HepG2 (cell line): ENCODE measurements around the gene KRABD2.

Source experiments
- ATRX ChIP-seq: sonication (generic); formaldehyde crosslinking; IDR thresholded peaks from 2 replicates; pipeline ENCODE4 v1.4.0; 2020; ENCODE audit warnings: missing genetic modification reagents, borderline replicate concordance
- BCL6 ChIP-seq: IDR thresholded peaks from 2 replicates; pipeline ENCODE4 v1.6.1; 2016; ENCODE audit warnings: missing genetic modification reagents, missing compliant biosample characterization
- FOXA3 ChIP-seq: IDR thresholded peaks from 2 replicates; pipeline ENCODE4 v1.6.1; 2016; ENCODE audit warnings: missing genetic modification reagents, missing compliant biosample characterization
- GATA4 ChIP-seq: sonication (generic); IDR thresholded peaks from 2 replicates; pipeline ENCODE4 v1.6.1; 2016; ENCODE audit warnings: antibody characterized with exemption, low read depth, borderline replicate concordance
- HMGA1 ChIP-seq: sonication (generic); formaldehyde crosslinking; conservative IDR thresholded peaks from 2 replicates; pipeline ENCODE4 v1.4.0; 2020; ENCODE audit warnings: missing genetic modification reagents
- SIN3B ChIP-seq: fragments of 150-350 bp; IDR thresholded peaks from 2 replicates; pipeline ENCODE4 v1.6.1; 2014; ENCODE audit warnings: low read length
- TEAD3 ChIP-seq: optimal IDR thresholded peaks from 2 replicates; pipeline ENCODE3; 2016; ENCODE audit warnings: borderline replicate concordance
- ZNF615 ChIP-seq: sonication (generic); formaldehyde crosslinking; IDR thresholded peaks from 2 replicates; pipeline ENCODE4 v1.5.0; 2020; ENCODE audit warnings: mild to moderate bottlenecking, missing genetic modification reagents, borderline replicate concordance
- ZNF7 ChIP-seq: IDR thresholded peaks from 2 replicates; pipeline ENCODE4 v1.6.1; 2016; ENCODE audit warnings: missing biosample characterization, missing genetic modification reagents
- ZNF720 ChIP-seq: sonication (generic); formaldehyde crosslinking; IDR thresholded peaks from 2 replicates; pipeline ENCODE4 v1.4.0; 2020; ENCODE audit warnings: missing genetic modification reagents
- ZNF761 ChIP-seq: sonication (generic); formaldehyde crosslinking; conservative IDR thresholded peaks from 2 replicates; pipeline ENCODE4 v1.4.0; 2020; ENCODE audit warnings: mild to moderate bottlenecking, missing genetic modification reagents
- ZNF839 ChIP-seq: sonication (generic); formaldehyde crosslinking; IDR thresholded peaks from 2 replicates; pipeline ENCODE4 v1.4.0; 2020; ENCODE audit warnings: missing genetic modification reagents, mild to moderate bottlenecking, borderline replicate concordance
- ZNF879 ChIP-seq: sonication (generic); formaldehyde crosslinking; IDR thresholded peaks from 2 replicates; pipeline ENCODE4 v1.8.1; 2023; ENCODE audit warnings: missing genetic modification reagents
- TF ChIP-seq, protein P1 (sequence below): sonication (generic); formaldehyde crosslinking; IDR thresholded peaks from 2 replicates; pipeline ENCODE4 v1.4.0; 2020; ENCODE audit warnings: mild to moderate bottlenecking, missing genetic modification reagents
- TF ChIP-seq, protein P2 (sequence below): IDR thresholded peaks from 2 replicates; pipeline ENCODE4 v1.6.1; 2018; ENCODE audit warnings: missing genetic modification reagents, mild to moderate bottlenecking, missing compliant biosample characterization
- TF ChIP-seq, protein P3 (sequence below): sonication (generic); formaldehyde crosslinking; IDR thresholded peaks from 2 replicates; pipeline ENCODE4 v1.4.0; 2020; ENCODE audit warnings: missing genetic modification reagents, borderline replicate concordance

KRABD2 gene

DNA sequence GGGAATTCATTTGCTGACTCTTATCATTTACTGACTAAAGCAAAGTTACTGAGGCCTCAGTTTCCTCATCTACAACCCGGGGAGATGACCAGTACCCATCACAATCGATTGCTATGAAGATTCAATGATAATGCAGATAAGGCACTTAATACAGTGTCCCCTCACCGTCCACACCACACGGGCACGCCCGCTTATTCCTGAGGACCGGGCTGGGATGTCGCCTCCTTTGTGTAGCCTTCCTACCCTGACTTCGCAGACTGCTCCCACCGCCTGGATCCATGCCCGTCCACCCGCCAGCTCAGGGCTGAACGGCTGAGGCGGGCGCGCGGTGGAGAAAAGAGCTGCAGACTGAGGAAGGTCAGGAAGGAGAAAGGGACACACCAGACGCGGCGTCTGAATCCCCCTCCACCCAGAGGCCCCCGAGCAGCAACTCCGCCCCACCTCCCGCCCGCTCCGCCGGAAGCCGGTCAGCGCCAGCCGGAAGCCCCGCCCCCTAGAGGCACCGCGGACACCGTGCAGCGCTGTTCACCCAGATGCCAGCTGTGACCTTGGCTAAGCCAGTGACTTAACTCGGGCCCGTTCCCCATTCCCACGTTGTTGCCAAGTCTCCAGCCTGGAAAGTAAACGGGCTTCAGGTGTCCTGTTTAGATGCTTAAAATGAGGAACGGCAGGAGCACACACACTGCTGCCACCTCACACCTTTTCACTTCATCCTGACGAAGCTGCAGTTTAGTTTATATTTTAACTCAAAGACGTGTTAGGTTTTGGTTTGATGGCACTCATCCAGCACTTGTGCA is at the start of gene KRABD2 (continued):
- TF ChIP-seq, protein P1, sequence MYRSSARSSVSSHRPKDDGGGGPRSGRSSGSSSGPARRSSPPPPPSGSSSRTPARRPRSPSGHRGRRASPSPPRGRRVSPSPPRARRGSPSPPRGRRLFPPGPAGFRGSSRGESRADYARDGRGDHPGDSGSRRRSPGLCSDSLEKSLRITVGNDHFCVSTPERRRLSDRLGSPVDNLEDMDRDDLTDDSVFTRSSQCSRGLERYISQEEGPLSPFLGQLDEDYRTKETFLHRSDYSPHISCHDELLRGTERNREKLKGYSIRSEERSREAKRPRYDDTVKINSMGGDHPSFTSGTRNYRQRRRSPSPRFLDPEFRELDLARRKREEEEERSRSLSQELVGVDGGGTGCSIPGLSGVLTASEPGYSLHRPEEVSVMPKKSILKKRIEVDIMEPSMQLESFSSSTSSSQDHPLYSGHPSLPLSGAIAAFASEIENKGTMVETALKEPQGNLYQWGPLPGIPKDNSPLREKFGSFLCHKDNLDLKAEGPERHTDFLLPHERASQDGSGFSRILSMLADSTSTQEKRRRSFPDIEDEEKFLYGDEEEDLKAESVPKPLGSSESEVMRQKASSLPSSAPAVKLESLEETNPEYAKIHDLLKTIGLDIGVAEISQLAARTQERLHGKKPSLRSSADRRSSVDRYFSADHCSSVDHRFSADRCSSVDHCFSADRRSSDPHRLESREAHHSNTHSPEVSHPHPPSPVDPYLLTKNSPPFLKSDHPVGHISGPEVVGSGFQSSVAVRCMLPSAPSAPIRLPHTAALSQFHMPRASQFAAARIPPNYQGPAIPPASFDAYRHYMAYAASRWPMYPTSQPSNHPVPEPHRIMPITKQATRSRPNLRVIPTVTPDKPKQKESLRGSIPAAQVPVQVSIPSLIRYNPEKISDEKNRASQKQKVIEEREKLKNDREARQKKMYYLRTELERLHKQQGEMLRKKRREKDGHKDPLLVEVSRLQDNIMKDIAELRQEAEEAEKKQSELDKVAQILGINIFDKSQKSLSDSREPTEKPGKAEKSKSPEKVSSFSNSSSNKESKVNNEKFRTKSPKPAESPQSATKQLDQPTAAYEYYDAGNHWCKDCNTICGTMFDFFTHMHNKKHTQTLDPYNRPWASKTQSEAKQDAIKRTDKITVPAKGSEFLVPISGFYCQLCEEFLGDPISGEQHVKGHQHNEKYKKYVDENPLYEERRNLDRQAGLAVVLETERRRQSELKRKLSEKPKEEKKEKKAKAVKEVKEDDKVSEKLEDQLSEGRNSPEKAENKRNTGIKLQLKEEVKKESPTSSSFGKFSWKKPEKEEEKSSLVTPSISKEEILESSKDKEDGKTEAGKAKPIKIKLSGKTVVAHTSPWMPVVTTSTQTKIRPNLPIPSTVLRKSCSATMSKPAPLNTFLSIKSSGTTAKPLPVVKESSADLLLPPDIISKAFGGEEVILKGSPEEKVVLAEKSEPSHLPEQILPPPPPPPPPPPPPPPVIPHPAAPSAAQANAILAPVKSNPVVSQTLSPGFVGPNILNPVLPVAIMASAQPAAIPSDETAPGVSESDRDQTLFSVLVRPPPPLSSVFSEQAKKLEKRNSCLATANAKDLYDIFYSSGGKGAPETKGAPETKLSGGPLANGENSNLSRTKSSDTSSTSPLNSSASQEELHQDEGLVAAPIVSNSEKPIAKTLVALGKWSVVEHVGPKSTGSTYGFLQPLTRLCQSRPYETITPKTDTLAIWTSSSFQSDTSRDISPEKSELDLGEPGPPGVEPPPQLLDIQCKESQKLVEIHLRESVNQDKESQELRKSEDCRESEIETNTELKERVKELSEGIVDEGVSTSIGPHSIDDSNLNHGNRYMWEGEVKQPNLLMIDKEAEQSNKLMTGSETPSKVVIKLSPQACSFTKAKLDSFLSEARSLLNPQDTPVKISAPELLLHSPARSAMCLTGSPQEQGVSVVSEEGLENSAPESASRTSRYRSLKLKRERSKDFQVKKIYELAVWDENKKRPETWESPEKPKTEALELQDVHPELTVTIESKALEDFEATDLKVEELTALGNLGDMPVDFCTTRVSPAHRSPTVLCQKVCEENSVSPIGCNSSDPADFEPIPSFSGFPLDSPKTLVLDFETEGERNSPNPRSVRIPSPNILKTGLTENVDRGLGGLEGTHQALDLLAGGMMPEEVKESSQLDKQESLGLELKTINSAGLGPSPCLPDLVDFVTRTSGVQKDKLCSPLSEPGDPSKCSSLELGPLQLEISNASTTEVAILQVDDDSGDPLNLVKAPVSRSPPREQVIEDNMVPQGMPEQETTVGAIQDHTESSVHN (CRISPR knock-in tag): 0 out of 2 replicates have a peak, but pooled peaks have one; percentile 45
- TF ChIP-seq ATRX (CRISPR knock-in tag) (no peak), TEAD3 (peak; percentile 68), HMGA1 (no peak), FOXA3 (peak; percentile 65), ZNF879 (CRISPR knock-in tag) (no peak), ZNF615 (CRISPR knock-in tag) (no peak), SIN3B (no peak), ZNF720 (CRISPR knock-in tag) (no peak), ZNF761 (CRISPR knock-in tag) (no peak), BCL6 (CRISPR knock-in tag) (no peak), GATA4 (no peak), ZNF7 (CRISPR knock-in tag) (no peak; the same call in 1 of the 2 replicates), ZNF839 (CRISPR knock-in tag) (no peak)
- TF ChIP-seq, protein P2, sequence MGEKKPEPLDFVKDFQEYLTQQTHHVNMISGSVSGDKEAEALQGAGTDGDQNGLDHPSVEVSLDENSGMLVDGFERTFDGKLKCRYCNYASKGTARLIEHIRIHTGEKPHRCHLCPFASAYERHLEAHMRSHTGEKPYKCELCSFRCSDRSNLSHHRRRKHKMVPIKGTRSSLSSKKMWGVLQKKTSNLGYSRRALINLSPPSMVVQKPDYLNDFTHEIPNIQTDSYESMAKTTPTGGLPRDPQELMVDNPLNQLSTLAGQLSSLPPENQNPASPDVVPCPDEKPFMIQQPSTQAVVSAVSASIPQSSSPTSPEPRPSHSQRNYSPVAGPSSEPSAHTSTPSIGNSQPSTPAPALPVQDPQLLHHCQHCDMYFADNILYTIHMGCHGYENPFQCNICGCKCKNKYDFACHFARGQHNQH (CRISPR knock-in tag): peak; percentile 89
- TF ChIP-seq, protein P3, sequence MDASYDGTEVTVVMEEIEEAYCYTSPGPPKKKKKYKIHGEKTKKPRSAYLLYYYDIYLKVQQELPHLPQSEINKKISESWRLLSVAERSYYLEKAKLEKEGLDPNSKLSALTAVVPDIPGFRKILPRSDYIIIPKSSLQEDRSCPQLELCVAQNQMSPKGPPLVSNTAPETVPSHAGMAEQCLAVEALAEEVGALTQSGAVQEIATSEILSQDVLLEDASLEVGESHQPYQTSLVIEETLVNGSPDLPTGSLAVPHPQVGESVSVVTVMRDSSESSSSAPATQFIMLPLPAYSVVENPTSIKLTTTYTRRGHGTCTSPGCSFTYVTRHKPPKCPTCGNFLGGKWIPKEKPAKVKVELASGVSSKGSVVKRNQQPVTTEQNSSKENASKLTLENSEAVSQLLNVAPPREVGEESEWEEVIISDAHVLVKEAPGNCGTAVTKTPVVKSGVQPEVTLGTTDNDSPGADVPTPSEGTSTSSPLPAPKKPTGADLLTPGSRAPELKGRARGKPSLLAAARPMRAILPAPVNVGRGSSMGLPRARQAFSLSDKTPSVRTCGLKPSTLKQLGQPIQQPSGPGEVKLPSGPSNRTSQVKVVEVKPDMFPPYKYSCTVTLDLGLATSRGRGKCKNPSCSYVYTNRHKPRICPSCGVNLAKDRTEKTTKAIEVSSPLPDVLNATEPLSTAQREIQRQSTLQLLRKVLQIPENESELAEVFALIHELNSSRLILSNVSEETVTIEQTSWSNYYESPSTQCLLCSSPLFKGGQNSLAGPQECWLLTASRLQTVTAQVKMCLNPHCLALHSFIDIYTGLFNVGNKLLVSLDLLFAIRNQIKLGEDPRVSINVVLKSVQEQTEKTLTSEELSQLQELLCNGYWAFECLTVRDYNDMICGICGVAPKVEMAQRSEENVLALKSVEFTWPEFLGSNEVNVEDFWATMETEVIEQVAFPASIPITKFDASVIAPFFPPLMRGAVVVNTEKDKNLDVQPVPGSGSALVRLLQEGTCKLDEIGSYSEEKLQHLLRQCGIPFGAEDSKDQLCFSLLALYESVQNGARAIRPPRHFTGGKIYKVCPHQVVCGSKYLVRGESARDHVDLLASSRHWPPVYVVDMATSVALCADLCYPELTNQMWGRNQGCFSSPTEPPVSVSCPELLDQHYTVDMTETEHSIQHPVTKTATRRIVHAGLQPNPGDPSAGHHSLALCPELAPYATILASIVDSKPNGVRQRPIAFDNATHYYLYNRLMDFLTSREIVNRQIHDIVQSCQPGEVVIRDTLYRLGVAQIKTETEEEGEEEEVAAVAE (CRISPR knock-in tag): peak; percentile 78
